Fibroblast of lung (primary cell): ENCODE data around the gene INTS12. TPM values are rescaled to one million over a fixed set of nuclear protein-coding genes. Genes with fewer than 3 reads are reported as not detected.

Experiments
- DNase-seq, 2 donors: peaks; one replicate each; pipeline versions ENCODE4 v3.0.0 to v3.0.0-alpha.2; 2010; ENCODE audit warnings: low read depth in 2 of 2
- H2AFZ ChIP-seq: 2 replicates; pipeline ENCODE4 v1.5.1; 2012; ENCODE audit warnings: low read length, control low read depth, inconsistent platforms
- H3K27ac ChIP-seq: 2 replicates; pipeline ENCODE4 v1.5.1; 2011; ENCODE audit warnings: low read length, control low read depth; ENCODE audit not compliant: insufficient read depth
- H3K27me3 ChIP-seq: 2 replicates; pipeline ENCODE4 v1.5.1; 2011; ENCODE audit warnings: mild to moderate bottlenecking, low read length; ENCODE audit not compliant: control insufficient read depth, insufficient read depth
- H3K36me3 ChIP-seq: 2 replicates; pipeline ENCODE4 v1.5.1; 2011; ENCODE audit warnings: low read length; ENCODE audit not compliant: control insufficient read depth, insufficient read depth
- H3K4me1 ChIP-seq: 2 replicates; pipeline ENCODE4 v1.5.1; 2011; ENCODE audit warnings: low read length; ENCODE audit not compliant: control insufficient read depth, insufficient read depth; ENCODE audit errors: extremely low read depth
- H3K4me2 ChIP-seq: 2 replicates; pipeline ENCODE4 v1.5.1; 2011; ENCODE audit warnings: low read length, control low read depth; ENCODE audit not compliant: insufficient read depth; ENCODE audit errors: extremely low read depth
- H3K4me3 ChIP-seq, 4 experiments: fragments of 200-600 bp in 1 of 4; sonication (generic) in 1 of 4; replicated peaks in 1 of 4; 2 replicates each; pipeline ENCODE4 v1.5.1; 2011 to 2016; ENCODE audit warnings: low read length in 4 of 4, low read depth in 3 of 4, mild to moderate bottlenecking in 3 of 4, control low read depth in 2 of 4, inconsistent platforms in 1 of 4, mixed read lengths in 1 of 4; ENCODE audit not compliant: insufficient read depth in 1 of 4; ENCODE audit errors: control extremely low read depth in 1 of 4
- H3K79me2 ChIP-seq: 2 replicates; pipeline ENCODE4 v1.5.1; 2012; ENCODE audit warnings: mild to moderate bottlenecking, low read length, inconsistent platforms; ENCODE audit not compliant: control insufficient read depth, insufficient read depth
- H3K9ac ChIP-seq: 2 replicates; pipeline ENCODE4 v1.5.1; 2011; ENCODE audit warnings: mild to moderate bottlenecking, low read length, control low read depth; ENCODE audit not compliant: insufficient read depth
- H3K9me3 ChIP-seq: 2 replicates; pipeline ENCODE4 v1.5.1; 2012; ENCODE audit warnings: low read depth, low read length; ENCODE audit not compliant: control insufficient read depth, insufficient read depth
- H4K20me1 ChIP-seq: 2 replicates; pipeline ENCODE4 v1.5.1; 2011; ENCODE audit warnings: low read length; ENCODE audit not compliant: control insufficient read depth, insufficient read depth; ENCODE audit errors: extremely low read depth
- CTCF ChIP-seq, 2 donors: IDR thresholded peaks in 1 of 2; conservative IDR thresholded peaks in 1 of 2; 1 replicate in 1 of 2; 2 replicates in 1 of 2; pipeline ENCODE4 v1.5.1; 2011 to 2012; ENCODE audit warnings: low read length in 2 of 2, control low read depth in 1 of 2, inconsistent platforms in 1 of 2, low read depth in 1 of 2, mild to moderate bottlenecking in 1 of 2
- EZH2 ChIP-seq: IDR thresholded peaks from 2 replicates; pipeline ENCODE4 v1.5.1; 2012; ENCODE audit warnings: low read length, control low read depth, mild to moderate bottlenecking; ENCODE audit errors: missing control alignments
- polyA plus RNA-seq, 2 donors: library from polyadenylated mRNA; depleted of rRNA in 1 of 2; stranded (reverse) in 1 of 2; unstranded in 1 of 2; fragments of >200 nt; gene quantifications; 2 replicates each; pipeline ENCODE4 v1.2.1, GENCODE V29; 2011 to 2012; ENCODE audit warnings: missing spikeins in 1 of 2
- total RNA-seq: library from RNA; depleted of rRNA; stranded (reverse); fragments of >200 nt; gene quantifications from 2 replicates; pipeline ENCODE4 v1.2.1, GENCODE V29; 2014

Gene INTS12
- total and polyA plus RNA-seq, 2 donors (not counting 1 experiment from before 2014, with no cell fraction given), result 24.9 to 37.7 TPM

DNA sequence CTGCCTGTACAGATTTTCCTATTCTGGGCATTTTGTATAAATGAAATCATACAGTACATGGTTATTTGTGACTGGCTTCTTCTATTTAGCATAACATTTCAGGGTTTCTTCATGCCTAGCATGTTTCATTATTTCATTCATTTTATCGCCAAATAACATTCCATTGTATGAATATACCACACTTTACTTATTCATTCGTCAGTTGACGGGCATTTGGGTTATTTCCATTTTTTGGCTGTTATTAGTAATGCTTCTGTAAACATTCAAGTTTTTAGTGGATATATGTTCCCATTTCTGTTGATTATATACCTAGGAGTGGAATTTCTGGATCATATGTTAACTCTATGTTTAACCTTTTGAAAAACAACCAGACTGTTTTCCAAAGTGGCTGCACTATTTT lies 47.5 kb downstream of the INTS12 start:
- TF ChIP-seq EZH2 (no peak), CTCF (conservative IDR thresholded peaks at IDR 0.05 in 1 of 2, IDR thresholded peaks at IDR 0.05 in 1 of 2; ENCODE audit: low read depth in 1 of 2, low read length in 2 of 2) (no peak)
- Histone ChIP-seq H3K36me3 (no peaks in the 10 kb centered on the region), H3K27ac (no peak overlapping the region), H3K4me1 (no peaks in the 10 kb centered on the region), H3K27me3 (no peaks in the 10 kb centered on the region), H3K9ac (no peak overlapping the region), H3K9me3 (no peaks in the 10 kb centered on the region), H3K4me2 (no peak overlapping the region), H2AFZ (no peak overlapping the region), H4K20me1 (no peaks in the 10 kb centered on the region), H3K79me2 (no peaks in the 10 kb centered on the region), H3K4me3 (no peak overlapping the region)
- DNase-seq, result no peak

- H3K4me2 ChIP-seq, result no peak overlapping the region
- H3K79me2 ChIP-seq, result no peaks in the 10 kb centered on the region
- no peaks in the 10 kb centered on the region for H4K20me1 ChIP-seq
- TF ChIP-seq EZH2 (no peak), CTCF (conservative IDR thresholded peaks at IDR 0.05 in 1 of 2, IDR thresholded peaks at IDR 0.05 in 1 of 2; ENCODE audit: low read depth in 1 of 2, low read length in 2 of 2) (no peak)
- no peak overlapping the region for H3K4me3 ChIP-seq
- H3K36me3 ChIP-seq, result no peaks in the 10 kb centered on the region
- H3K27ac ChIP-seq, result no peak overlapping the region
- no peaks in the 10 kb centered on the region for H3K27me3 ChIP-seq
- H2AFZ ChIP-seq, result no peak overlapping the region
- H3K9ac ChIP-seq, result no peak overlapping the region
- H3K9me3 ChIP-seq, result no peaks in the 10 kb centered on the region
- DNase-seq, result no peak
- no peaks in the 10 kb centered on the region for H3K4me1 ChIP-seq
Measured at GRCh38 chr4:105659190-105659589, 49.3 kb downstream of the INTS12 start.

DNA sequence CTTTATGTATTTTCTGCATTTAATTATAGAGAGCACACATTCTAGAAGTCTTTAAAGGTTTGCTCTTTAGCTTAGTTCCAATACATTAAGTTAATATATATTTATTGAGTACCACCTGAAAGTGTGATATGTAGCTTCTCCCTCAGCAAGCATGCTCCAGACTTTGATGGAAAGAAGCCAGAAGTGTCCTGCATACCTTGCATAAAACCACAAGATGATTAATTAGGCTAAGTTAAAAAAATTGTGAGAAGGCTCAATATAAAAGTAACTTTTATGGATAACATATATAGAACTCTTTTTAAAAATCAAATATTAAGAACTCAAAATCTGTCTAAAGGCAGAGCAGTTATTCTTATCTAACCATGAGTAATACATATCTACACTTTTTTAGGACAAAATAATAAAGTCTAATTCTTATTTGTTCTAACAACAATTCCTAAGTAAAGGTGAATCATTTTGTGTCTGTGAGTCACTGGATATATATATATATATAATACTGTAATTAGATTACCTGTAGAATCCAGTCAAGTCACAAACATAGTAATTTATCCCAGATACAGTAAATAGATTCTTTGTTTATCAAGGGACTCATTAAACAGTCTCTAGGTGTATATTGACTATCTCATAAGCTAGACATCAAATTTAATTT lies 51.2 kb downstream of the INTS12 start:
- H3K36me3 ChIP-seq, result no peaks in the 10 kb centered on the region
- no peaks in the 10 kb centered on the region for H4K20me1 ChIP-seq
- H3K9me3 ChIP-seq, result no peaks in the 10 kb centered on the region
- no peak overlapping the region for H3K27ac ChIP-seq
- no peak overlapping the region for H3K9ac ChIP-seq
- no peaks in the 10 kb centered on the region for H3K4me1 ChIP-seq
- TF ChIP-seq EZH2, result no peak
- DNase-seq, result peak in 1 of 2 donors; percentile 23
- H2AFZ ChIP-seq, result no peak overlapping the region
- no peaks in the 10 kb centered on the region for H3K79me2 ChIP-seq
- H3K4me2 ChIP-seq, result no peak overlapping the region
- H3K27me3 ChIP-seq, result no peaks in the 10 kb centered on the region
- no peak overlapping the region for H3K4me3 ChIP-seq
